Stimulated activated CD4-positive, alpha-beta T cell treated with anti-CD3 and anti-CD28 coated beads, Interleukin-4, amount 100 ng/mL, for 1 hour (primary cell): Measurements from ENCODE around the gene TLX3.
"Not testable (repeated sequence)": the region's sequence is repeated elsewhere in the genome, so short reads cannot be mapped to it uniquely, and the experiment has no call there.

Experiments used
- DNase-seq: peaks from one replicate; pipeline ENCODE4 v3.0.0-alpha.2; 2020

The TLX3 gene

GRCh38 chr5:171308453-171309275, at the start of gene TLX3:
TLX3 (plus strand) TSS chr5:171309248; CDS start chr5:171309366, 118 bp downstream.
- no peak for DNase-seq

GRCh38 chr5:171261361-171261760, 47.7 kb upstream of the TLX3 start:
- DNase-seq = no peak

GRCh38 chr5:171261904-171262303, 47.1 kb upstream of the TLX3 start:
- DNase-seq = no peak

- DNase-seq = no peak
These were observed 45.9 kb upstream of the TLX3 start for GRCh38 chr5:171263181-171263580.

GRCh38 chr5:171264843-171265242, 44.2 kb upstream of the TLX3 start:
- no peak for DNase-seq

- no peak for DNase-seq
These were observed 40.1 kb upstream of the TLX3 start for GRCh38 chr5:171268700-171269620.

- no peak for DNase-seq
These were observed 39.3 kb upstream of the TLX3 start for GRCh38 chr5:171269717-171270116.

GRCh38 chr5:171270136-171270535, 38.9 kb upstream of the TLX3 start:
- no peak for DNase-seq

- no peak for DNase-seq
These were observed 37.2 kb upstream of the TLX3 start for GRCh38 chr5:171271798-171272197.

- DNase-seq = no peak
These were observed 35.8 kb upstream of the TLX3 start for GRCh38 chr5:171272996-171273970.

GRCh38 chr5:171275841-171276544, 33.1 kb upstream of the TLX3 start:
- DNase-seq = no peak

GRCh38 chr5:171283753-171284152, 25.3 kb upstream of the TLX3 start:
- no peak for DNase-seq

GRCh38 chr5:171285465-171285864, 23.6 kb upstream of the TLX3 start:
- no peak for DNase-seq

- DNase-seq = no peak
These were observed 21.0 kb upstream of the TLX3 start for GRCh38 chr5:171288066-171288465.

- no peak for DNase-seq
These were observed 17.7 kb upstream of the TLX3 start for GRCh38 chr5:171291371-171291770.

GRCh38 chr5:171295299-171295698, 13.7 kb upstream of the TLX3 start:
- DNase-seq = no peak

- DNase-seq = no peak
These were observed 13.2 kb upstream of the TLX3 start for GRCh38 chr5:171295801-171296200.

- DNase-seq = not testable (repeated sequence)
These were observed 11.1 kb upstream of the TLX3 start for GRCh38 chr5:171297941-171298340.

GRCh38 chr5:171299228-171299627, 9.8 kb upstream of the TLX3 start:
- no peak for DNase-seq

- no peak for DNase-seq
These were observed 9.2 kb upstream of the TLX3 start for GRCh38 chr5:171299851-171300250.

- no peak for DNase-seq
These were observed 8.7 kb upstream of the TLX3 start for GRCh38 chr5:171300358-171300757.

GRCh38 chr5:171306166-171306565, 2.9 kb upstream of the TLX3 start:
- DNase-seq = no peak
